Left hindlimb (tissue), 1 donor: ENCODE measurements around the gene PLPP2.
"Not testable (repeated sequence)": the region's sequence is repeated elsewhere in the genome, so short reads cannot be mapped to it uniquely, and the experiment has no call there.

Experiments used
- DNase-seq: peaks from one replicate; pipeline ENCODE4 v3.0.0-alpha.2; 2018

PLPP2 gene

DNA sequence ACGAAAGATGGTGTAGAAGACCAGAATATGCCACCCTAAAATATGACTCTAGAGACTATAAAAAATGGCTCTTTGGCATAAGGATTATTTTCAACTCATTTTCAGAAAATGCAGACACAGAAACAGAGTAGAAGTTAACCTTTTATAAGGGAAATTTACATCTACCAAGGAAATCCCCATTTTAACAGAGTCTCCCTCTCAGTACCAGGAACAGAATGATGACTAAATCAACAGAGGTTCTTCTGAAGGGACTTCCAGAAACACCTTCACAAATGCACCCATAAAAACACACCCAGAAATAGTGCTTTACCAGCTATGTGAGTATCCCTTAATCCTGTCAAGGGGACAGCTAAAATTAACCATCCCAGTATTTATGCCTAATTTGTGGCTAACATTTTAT is 29.1 kb downstream of the PLPP2 start:
- no peak for DNase-seq

GRCh38 chr19:256804-257203 is 34.4 kb downstream of the PLPP2 start:
- not testable (repeated sequence) for DNase-seq

GRCh38 chr19:252421-253186 is 38.6 kb downstream of the PLPP2 start:
- DNase-seq: not testable (repeated sequence)

GRCh38 chr19:246551-246950 is 44.7 kb downstream of the PLPP2 start:
- no peak for DNase-seq

DNA sequence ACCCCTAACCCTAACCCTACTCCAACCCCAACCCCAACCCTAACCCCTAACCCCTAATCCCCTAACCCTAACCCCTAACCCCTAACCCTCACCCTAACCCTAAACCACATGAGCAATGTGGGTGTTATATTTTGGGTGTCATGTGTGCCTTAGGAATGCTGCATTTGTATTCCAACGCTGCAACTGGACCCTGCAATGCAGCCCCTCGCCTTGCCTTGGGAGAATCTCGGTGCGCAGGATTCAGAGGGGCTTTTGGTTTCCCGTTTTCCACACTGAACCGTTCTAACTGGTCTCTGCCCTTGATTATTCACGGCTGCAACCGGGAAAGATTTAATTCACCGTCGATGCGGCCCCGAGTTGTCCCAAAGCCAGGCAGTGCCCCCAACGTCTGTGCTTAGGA is 45.3 kb downstream of the PLPP2 start:
- not testable (repeated sequence) for DNase-seq

DNA sequence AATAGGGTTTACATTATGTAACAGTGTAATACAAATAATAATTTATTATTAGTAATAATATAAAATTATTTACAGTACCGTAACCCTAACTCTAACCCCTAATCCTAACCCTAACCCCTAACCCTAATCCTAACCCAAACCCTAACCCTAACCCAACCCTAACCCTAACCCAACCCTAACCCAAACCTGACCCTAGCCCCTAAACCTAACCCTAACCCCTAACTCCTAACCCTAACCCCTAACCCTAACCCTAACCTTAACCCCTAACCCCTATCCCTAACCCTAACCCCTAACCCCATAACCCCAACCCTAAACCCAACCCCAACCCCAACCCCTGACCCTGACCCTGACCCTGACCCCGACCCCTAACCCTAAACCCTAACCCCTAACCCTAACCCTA is 45.7 kb downstream of the PLPP2 start:
- DNase-seq: no peak
